ENCODE results near the gene LSM3.

- TF ChIP-seq CTCF (IDR thresholded peaks at IDR 0.05) (no peak), EP300 (IDR thresholded peaks at IDR 0.05) (no peak)
These were observed 45.0 kb downstream of the LSM3 start for GRCh38 chr3:14223595-14223994.
